CD4-positive, alpha-beta T cell treated with Interleukin-6 at 100 ng/mL for 8 hours (primary cell): ENCODE measurements around the gene DERA.
"Not testable (repeated sequence)": the region's sequence is repeated elsewhere in the genome, so short reads cannot be mapped to it uniquely, and the experiment has no call there.

ENCODE experiments used
- DNase-seq: peaks from one replicate; pipeline ENCODE4 v3.0.0-alpha.2; 2020; ENCODE audit warnings: mixed read lengths, low spot score

Gene DERA

DNA sequence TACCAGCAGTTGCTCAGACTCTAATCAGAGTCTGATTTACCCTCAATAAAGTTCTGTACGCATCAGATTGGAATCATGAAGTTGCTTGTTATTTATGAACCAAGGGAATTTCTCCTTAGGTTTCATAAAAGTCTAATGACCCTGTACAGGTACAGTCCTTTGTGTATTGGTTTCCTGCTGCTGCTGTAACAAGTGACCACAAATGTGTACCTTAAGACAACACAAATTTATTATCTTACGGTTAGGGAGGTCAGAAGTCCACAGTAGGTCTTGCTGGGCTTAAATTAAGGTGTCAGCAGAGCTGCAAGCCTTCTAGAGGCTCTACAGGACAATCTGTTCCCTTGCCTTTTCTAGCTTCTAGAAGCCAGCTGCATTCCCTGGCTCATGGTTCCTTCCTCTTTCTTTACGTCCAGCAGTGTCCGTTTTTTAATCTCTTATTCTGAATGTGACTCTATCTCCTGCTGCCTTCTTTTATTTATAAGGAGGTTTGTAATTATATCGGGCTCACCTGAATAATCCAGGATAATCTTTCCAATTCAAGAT, 6.7 kb upstream of the DERA start:
- no peak for DNase-seq

GRCh38 chr12:15910468-15910863, 666 bp upstream of the DERA start:
- no peak for DNase-seq

DNA sequence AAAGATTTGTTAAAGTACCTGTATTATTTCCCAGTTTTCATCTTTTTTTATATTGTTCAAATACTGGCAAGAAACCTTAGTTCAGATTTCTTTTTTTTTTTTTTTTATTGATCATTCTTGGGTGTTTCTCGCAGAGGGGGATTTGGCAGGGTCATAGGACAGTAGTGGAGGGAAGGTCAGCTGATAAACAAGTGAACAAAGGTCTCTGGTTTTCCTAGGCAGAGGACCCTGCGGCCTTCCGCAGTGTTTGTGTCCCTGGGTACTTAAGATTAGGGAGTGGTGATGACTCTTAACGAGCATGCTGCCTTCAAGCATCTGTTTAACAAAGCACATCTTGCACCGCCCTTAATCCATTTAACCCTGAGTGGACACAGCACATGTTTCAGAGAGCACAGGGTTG, 799 bp downstream of the DERA start:
- DNase-seq = not testable (repeated sequence)

DNA sequence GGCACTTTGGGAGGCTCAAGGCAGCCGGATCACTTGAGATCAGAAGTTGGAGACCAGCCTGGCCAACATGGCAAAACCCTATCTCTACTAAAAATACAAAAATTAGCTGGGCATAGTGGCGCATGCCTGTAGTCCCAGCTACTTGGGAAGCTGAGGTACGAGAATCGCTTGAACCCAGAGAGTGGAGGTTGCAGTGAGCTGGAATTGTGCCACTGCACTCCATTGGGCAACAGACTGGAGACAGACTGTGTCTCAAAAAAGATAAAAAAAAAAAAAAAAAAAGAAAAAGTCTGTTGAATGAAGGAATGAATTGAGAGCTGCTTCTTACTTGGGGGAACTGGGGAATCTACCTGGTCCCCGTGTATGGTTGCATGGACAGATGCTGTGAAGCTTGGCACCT, 3.0 kb downstream of the DERA start:
- DNase-seq = not testable (repeated sequence)

- DNase-seq = no peak
Measured at GRCh38 chr12:15918066-15918465, 6.9 kb downstream of the DERA start.

DNA sequence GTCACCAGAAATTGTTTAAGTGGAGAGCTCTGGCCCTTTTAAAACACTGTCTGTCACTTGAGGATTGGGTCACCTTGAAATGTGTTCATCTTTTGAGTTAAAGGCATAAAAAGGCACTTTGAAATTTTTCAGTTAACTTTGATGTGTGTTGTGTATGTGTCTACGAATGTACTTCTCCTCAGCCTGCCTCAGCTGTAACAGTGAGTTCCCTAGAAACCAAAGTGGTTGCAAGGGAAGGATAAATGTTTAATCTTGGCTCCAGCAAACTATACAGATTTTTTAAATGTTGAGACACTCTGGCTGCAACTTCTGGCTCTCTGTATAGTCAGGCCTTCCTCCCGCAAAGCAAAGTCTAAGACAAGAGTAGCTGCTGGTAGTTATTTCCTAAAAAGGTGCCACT, 8.3 kb downstream of the DERA start:
- no peak for DNase-seq

GRCh38 chr12:15924956-15925355, 13.8 kb downstream of the DERA start:
- no peak for DNase-seq

DNA sequence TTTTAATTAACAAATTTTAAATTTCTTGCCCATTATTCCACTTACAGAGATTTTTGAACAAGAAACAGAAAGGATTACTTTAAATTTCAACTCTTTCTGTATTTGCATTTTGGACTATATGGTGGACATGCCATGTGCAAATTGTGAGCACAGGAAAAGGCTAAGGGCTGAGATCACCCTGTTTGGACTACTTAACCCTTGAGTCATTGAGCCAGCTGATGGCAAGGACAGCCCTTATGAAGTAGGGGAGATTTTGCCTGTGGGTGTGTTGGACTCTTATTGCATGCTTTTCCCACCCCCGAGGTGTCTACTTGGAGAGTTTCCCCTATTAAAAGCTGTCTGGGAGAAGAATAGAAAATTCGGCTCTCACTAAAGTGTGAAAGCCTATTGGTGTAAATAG, 17.2 kb downstream of the DERA start:
- DNase-seq = no peak

- DNase-seq = no peak
Measured at GRCh38 chr12:15928870-15929571, 17.9 kb downstream of the DERA start.

- no peak for DNase-seq
Measured at GRCh38 chr12:15931590-15932053, 20.5 kb downstream of the DERA start.

GRCh38 chr12:15932327-15932726, 21.2 kb downstream of the DERA start:
- DNase-seq = no peak

DNA sequence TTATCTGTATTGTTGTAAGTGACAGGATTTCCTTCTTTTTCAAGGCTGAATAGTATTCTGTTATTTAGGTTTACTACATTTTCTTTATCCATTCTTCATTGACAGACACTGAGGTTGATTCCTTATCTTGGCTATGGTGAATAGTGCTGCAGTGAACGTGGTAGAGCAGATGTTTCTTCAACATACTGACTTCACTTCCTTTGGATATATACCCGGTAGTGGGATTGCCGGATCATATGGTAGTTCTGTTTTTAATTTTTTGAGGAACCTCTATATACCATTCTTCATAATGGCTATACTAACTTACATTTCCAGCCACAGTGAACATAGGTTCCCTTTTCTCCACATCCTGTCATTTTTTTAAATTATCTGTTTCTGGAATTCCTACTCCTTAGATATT, 21.8 kb downstream of the DERA start:
- no peak for DNase-seq

- DNase-seq = no peak
Measured at GRCh38 chr12:15933751-15934150, 22.6 kb downstream of the DERA start.

DNA sequence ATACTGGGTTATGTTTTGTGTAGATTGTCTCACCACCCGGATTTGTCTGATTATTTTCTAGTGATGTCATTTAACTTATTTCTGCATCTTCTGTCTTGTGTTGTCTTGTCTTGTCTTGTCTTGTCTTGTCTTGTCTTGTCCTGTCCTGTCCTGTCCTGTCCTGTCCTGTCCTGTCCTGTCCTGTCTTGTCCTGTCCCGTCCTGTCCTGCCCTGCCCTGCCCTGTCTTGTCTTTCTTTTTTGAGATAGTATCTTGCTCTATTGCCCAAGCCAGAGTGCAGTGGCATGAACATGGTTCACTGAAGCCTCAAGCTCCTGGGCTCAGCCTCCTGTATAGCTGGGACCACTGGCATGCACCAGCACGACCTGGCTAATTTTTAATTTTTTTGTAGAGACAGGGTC, 25.6 kb downstream of the DERA start:
- DNase-seq = no peak

- no peak for DNase-seq
Measured at GRCh38 chr12:15937902-15938301, 26.8 kb downstream of the DERA start.

- DNase-seq = no peak
Measured at GRCh38 chr12:15939111-15939510, 28.0 kb downstream of the DERA start.

- no peak for DNase-seq
Measured at GRCh38 chr12:15942475-15942874, 31.3 kb downstream of the DERA start.

- not testable (repeated sequence) for DNase-seq
Measured at GRCh38 chr12:15943519-15943918, 32.4 kb downstream of the DERA start.

- not testable (repeated sequence) for DNase-seq
Measured at GRCh38 chr12:15948461-15948860, 37.3 kb downstream of the DERA start.

GRCh38 chr12:15955281-15955680, 44.1 kb downstream of the DERA start:
- DNase-seq = no peak

DNA sequence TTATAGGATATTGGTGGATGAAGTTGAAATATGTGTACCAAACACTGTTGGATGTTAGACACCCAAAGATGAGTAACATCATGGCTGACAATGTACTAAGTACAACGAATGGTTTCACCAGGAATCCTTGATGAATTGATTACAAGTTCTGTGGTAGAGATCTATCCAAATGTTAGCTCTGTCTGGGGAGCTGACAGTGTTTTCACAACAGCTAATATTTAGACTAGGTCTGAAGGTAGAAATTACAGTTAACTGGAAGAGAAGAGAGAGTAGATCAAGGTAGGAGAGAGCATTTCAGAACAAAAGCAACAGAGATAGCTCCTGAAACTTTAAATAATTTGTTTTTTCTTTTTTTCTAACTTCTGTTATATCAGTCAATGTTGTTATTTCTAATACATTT, 44.9 kb downstream of the DERA start:
- DNase-seq = no peak

GRCh38 chr12:15956413-15957185, 45.5 kb downstream of the DERA start:
- no peak for DNase-seq

DNA sequence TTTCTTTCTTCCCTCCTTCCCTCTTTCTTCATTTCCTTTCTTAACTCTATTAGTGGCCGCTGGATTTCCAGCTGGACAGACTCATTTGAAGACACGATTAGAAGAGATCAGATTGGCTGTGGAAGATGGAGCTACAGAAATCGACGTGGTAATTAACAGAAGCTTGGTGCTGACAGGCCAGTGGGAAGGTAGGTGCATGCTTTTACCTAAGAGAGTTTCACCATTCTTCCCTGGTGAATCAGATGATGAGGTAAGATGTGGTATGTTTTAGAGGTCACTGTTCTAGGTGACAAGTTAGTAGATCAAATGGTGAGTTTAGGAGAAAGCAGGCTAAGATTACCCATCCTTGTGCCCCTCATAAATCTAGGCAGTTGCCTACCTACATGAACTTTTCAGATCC, 51.6 kb downstream of the DERA start:
- DNase-seq = no peak
